Memory B cell (primary cell): Measurements from ENCODE around the gene DPP10.

ENCODE experiments used
- ATAC-seq: fragments of 150-1000 bp; cut with Tn5 transposase; 2 replicates; pipeline ENCODE4 v1.10.0; 2021; ENCODE audit warnings: low read depth, mild to moderate bottlenecking, moderate library complexity
- DNase-seq, 2 donors: peaks; one replicate each; pipeline ENCODE4 v3.0.0; 2022; ENCODE audit warnings: low spot score in 2 of 2
- H3K27ac Mint-ChIP-seq: one replicate; pipeline ENCODE4 v1.8.0; 2022; ENCODE audit warnings: mild to moderate bottlenecking, moderate library complexity, mixed read lengths
- H3K27me3 Mint-ChIP-seq: one replicate; pipeline ENCODE4 v1.8.0; 2022; ENCODE audit warnings: mixed read lengths
- H3K36me3 Mint-ChIP-seq: one replicate; pipeline ENCODE4 v1.8.0; 2022; ENCODE audit warnings: mild to moderate bottlenecking, mixed read lengths
- H3K4me1 Mint-ChIP-seq: one replicate; pipeline ENCODE4 v1.8.0; 2022; ENCODE audit warnings: mixed read lengths
- H3K4me3 Mint-ChIP-seq: one replicate; pipeline ENCODE4 v1.8.0; 2022; ENCODE audit warnings: mild to moderate bottlenecking, moderate library complexity, mixed read lengths
- H3K9me3 Mint-ChIP-seq: one replicate; pipeline ENCODE4 v1.8.0; 2022; ENCODE audit warnings: mixed read lengths

The DPP10 gene

DNA sequence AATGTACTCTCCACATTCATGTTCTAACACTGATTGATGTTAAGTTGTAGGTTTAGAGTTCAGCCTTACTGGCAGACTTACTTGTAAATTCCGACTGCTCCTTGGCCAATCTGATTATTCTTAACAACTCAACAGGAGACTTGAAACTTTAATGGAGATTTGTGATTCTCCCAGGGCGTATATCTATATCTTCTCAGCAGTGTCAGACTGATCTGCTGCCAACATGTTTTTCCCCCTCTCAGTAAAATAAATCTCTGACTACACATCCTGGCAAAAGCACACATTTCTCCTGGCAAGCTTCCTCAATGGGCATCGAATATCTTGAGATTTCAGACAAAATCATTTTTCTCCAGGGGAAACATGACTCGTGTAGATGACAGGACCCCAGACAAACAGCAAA, 1041.2 kb downstream of the DPP10 start:
- no peak for DNase-seq
- Mint-ChIP-seq H3K36me3 (no peaks in the 10 kb centered on the region), H3K4me1 (no peaks in the 10 kb centered on the region), H3K4me3 (no peak overlapping the region), H3K27ac (no peak overlapping the region), H3K27me3 (no peaks in the 10 kb centered on the region), H3K9me3 (peaks cover 1% of the 10 kb centered on the region)
- ATAC-seq = no peak

DNA sequence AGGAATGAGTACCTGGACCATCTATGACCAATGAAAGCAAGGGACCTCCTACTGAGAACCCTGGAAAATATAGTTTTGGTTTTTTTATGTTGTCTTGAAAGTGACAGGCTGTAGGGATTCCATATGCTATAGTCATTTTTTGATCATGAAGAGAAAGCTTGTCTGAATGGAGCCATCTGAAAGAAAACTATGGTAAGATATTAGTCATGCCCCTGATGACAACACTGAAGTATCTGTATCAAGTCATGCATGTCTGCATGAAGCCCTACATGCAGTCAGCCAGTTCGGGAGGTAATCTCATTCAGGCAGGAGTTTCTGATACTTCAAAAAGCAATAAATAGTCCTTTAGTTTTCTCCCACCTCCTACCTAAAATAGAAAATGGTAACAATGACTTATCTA, 1042.0 kb downstream of the DPP10 start:
- no peak for DNase-seq
- Mint-ChIP-seq H3K4me3 (no peak overlapping the region), H3K4me1 (no peaks in the 10 kb centered on the region), H3K36me3 (no peaks in the 10 kb centered on the region), H3K9me3 (peaks cover 1% of the 10 kb centered on the region), H3K27me3 (no peaks in the 10 kb centered on the region), H3K27ac (no peak overlapping the region)
- ATAC-seq = no peak

DNA sequence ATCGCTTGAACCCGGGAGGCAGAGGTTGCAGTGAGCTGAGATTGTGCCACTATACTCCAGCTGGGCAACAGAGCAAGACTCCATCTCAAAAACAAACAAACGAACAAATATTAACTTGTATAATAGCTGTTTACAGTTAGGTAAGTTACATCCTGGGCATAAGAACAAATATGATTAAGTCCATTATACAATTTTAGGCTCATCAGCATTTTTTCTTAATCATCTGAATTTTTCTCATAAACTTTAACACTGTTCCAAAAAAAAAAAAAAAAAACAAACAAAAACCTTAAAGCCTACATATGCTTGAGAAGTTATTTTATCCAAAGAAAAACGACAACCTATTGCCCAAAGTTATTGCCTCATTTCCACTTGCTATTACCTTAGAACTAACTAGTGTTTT, 1042.5 kb downstream of the DPP10 start:
- Mint-ChIP-seq H3K27ac (no peak overlapping the region), H3K4me3 (no peak overlapping the region), H3K4me1 (no peaks in the 10 kb centered on the region), H3K27me3 (no peaks in the 10 kb centered on the region), H3K9me3 (peaks cover 4% of the 10 kb centered on the region), H3K36me3 (no peaks in the 10 kb centered on the region)
- no peak for ATAC-seq
- DNase-seq = no peak

DNA sequence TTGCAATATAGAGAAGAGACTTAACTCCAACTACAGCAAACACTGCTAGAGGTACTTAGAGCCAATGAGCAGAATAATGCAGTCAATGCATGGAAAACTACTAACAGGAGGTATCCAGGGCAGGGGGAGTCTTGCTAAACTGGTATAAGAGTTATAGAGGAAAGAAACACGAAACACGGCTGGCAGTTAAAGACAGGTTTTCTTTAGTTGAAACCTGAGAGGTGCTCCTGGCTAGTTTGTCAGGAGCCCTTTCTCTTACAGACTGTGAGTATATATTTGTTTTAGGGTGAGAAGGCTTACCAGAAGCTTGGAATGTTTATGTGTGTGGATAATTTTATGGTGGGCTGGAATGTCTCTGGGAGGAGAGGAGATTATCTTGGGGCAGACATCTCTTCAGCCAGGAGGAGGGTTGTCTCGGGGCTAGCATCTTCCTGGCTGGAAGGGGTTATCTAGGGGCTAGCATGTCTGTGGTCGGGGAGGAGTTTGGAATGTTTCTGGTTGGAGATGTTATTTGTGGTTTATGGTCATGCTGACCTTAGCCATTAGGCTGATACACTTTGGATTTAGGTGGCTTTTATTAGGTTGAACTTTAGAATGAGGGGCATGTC, 1048.8 kb downstream of the DPP10 start:
- Mint-ChIP-seq H3K4me1 (no peaks in the 10 kb centered on the region), H3K4me3 (no peak overlapping the region), H3K27ac (no peak overlapping the region), H3K27me3 (no peaks in the 10 kb centered on the region), H3K36me3 (no peaks in the 10 kb centered on the region), H3K9me3 (peaks cover 3% of the 10 kb centered on the region)
- DNase-seq (no peak), ATAC-seq (no peak)

DNA sequence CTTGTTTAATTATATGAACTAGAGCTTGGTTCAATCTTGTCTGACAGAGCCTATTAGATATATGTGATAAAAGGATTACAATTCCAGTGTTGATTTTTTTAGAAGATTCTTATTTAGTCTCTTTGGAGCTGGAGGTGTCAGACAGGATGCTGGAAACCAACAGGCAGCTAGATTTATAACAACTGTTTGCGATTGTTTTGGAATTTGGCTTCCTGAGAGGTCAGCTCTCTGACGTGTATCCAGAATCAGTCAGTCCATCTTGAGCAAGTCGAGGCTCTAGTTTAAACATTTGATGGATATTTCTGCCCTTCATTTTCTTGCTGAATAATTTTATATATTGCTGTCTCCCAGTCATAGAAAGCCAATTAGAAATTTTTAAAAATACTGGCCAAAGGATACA, 1062.9 kb downstream of the DPP10 start:
- DNase-seq (no peak), ATAC-seq (no peak)
- Mint-ChIP-seq H3K27me3 (no peaks in the 10 kb centered on the region), H3K36me3 (no peaks in the 10 kb centered on the region), H3K9me3 (peaks cover 4% of the 10 kb centered on the region), H3K4me3 (no peak overlapping the region), H3K4me1 (no peaks in the 10 kb centered on the region), H3K27ac (no peak overlapping the region)

DNA sequence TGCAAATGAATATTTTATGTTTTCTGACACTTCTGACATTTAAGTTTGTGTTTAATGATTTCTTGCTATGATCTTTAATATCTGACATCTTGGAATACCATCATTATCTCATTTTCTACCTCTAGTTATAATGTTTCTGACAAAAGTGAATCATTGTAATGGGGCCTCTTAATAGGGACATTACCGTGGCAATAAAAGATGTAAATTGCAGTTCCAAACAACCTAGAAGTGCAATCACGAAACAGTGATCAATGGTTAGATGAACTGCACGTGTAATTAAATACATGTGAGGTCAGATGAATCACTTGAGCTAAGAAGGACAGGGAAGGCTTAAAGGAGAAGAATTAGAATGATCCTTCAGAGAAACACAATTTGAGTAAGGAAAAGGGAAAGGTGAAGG, 1078.3 kb downstream of the DPP10 start:
- no peak overlapping the region for H3K27ac Mint-ChIP-seq
- H3K9me3 Mint-ChIP-seq = peaks cover 5% of the 10 kb centered on the region
- DNase-seq = no peak
- no peaks in the 10 kb centered on the region for H3K4me1 Mint-ChIP-seq
- no peaks in the 10 kb centered on the region for H3K36me3 Mint-ChIP-seq
- H3K4me3 Mint-ChIP-seq = no peak overlapping the region
- ATAC-seq = no peak
- H3K27me3 Mint-ChIP-seq = no peaks in the 10 kb centered on the region

DNA sequence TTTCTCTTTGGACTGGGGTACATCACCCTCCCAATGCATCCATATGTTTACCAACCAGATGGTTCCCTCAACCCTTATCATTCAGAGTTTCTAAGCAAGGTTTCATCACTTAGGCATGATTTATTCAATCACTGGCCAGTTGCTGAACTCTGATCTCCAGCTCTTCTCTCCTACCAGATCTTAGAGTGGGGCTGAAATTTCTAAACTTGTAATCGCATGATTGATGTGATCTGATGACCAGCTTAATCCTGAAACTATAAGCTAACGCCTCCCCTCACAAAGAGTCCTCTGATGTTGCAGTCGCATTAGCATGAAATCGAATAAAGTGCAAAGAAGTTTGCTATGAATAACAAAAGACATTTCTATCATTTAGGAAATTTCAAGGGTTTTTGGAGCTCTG, 1082.0 kb downstream of the DPP10 start:
- DNase-seq = no peak
- H3K27ac Mint-ChIP-seq = no peak overlapping the region
- H3K4me3 Mint-ChIP-seq = no peak overlapping the region
- no peaks in the 10 kb centered on the region for H3K36me3 Mint-ChIP-seq
- no peaks in the 10 kb centered on the region for H3K27me3 Mint-ChIP-seq
- H3K4me1 Mint-ChIP-seq = no peaks in the 10 kb centered on the region
- no peak for ATAC-seq
- peaks cover 5% of the 10 kb centered on the region for H3K9me3 Mint-ChIP-seq

DNA sequence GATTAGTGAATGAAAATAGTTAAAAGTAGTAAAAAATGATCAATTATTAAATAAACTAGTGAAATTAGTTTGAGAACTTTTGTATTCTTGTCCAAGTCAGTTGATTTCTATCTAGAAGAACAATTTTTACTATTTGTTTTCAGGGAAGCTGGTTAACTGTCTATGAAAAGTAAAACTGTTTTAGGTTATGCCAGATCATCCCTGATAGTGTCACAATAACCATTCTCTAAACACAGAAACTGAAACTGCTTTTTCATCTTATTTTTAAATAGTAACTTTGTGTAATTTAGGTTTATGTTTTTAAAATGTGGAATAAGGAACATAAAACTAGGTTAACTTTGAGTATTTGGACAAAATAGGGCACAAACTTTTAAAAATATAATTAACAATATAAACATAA, 1087.2 kb downstream of the DPP10 start:
- H3K4me3 Mint-ChIP-seq = no peak overlapping the region
- H3K27ac Mint-ChIP-seq = no peak overlapping the region

DNA sequence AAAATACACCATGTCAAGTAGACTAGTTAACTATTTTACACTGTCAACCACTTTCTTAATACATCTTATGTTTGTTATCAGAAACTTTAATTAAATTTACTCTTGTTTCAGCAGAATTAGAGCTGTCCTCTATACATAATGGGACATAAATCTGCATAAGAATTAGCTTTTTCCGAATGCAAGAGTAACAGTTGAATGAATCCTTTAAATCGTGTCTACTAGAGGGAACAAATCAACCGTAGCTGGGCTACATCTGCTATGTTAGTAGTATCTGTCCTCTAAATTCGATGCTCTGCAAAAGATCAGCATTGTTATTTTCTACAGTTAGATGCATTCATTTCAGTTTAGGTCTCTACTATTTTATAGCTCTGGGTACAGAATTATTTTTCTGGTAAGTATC, 1090.6 kb downstream of the DPP10 start:
- Mint-ChIP-seq H3K4me1 (no peaks in the 10 kb centered on the region), H3K36me3 (no peaks in the 10 kb centered on the region), H3K4me3 (no peak overlapping the region), H3K27me3 (no peaks in the 10 kb centered on the region), H3K9me3 (peaks cover 1% of the 10 kb centered on the region), H3K27ac (no peak overlapping the region)
- DNase-seq = no peak
- ATAC-seq = no peak

More for the DNA sequence above, 1087.2 kb downstream of the DPP10 start:
- Mint-ChIP-seq H3K27me3 (no peaks in the 10 kb centered on the region), H3K36me3 (no peaks in the 10 kb centered on the region), H3K9me3 (peaks cover 2% of the 10 kb centered on the region), H3K4me1 (no peaks in the 10 kb centered on the region)
- no peak for DNase-seq
- no peak for ATAC-seq

DNA sequence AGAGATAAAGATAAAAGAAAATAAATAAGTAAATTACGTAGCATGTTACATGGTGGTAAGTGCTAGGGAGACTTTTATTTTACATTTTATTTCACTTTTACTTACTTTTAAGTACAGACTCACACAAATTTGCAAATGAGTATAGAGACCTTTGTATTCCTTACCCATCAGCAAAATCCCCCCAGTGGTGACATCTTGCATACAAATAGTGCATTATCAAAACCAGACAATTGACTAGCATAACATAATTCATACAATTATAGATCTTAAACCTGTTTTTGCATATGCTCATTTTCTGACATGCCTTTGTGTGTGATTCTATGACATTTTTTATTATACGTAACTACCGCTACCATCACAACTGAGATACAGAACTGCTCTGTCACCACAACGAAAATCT, 1099.4 kb downstream of the DPP10 start:
- no peak overlapping the region for H3K27ac Mint-ChIP-seq
- DNase-seq (no peak), ATAC-seq (no peak)
- H3K27me3 Mint-ChIP-seq = no peaks in the 10 kb centered on the region
- H3K4me1 Mint-ChIP-seq = no peaks in the 10 kb centered on the region
- peaks cover 6% of the 10 kb centered on the region for H3K9me3 Mint-ChIP-seq
- H3K36me3 Mint-ChIP-seq = no peaks in the 10 kb centered on the region
- H3K4me3 Mint-ChIP-seq = no peak overlapping the region

DNA sequence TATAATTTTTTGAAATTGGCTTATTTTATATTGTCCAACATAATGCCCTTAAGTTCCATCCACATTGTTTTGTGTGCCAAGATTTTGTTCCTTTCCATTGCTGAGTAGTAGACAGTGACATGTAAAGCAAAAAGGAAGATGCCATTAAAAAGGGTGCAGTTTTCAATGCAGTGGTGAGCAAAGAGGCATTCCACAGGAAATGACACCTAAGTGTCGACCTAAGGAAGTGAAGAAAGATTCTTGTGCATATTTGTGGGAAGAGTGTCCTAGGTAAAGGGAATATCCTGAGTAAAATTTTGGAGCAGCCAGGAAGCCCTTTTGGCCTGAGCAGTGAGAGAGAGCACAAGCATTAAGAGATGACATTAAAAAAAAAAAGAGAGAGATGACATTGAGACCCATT, 1099.9 kb downstream of the DPP10 start:
- no peak for ATAC-seq
- H3K36me3 Mint-ChIP-seq = no peaks in the 10 kb centered on the region

DNA sequence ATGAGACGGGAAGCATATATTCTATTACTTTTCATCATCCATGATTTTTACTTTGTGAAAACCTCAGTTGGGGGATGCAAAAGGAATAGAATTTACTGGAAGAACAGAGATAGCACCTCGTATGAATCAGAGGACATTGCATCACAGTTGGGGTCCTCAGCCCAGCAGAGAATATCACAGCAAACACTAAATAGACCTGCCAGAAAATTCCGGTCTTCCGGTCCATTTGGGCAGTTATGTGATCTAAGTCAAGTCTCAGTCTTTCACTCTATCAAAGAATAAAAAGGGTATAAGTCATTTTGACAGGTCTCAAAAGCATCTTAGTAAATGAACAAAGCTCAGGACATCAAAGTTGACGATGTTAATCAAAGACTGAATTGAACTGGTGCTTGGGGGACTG, 1100.6 kb downstream of the DPP10 start:
- H3K9me3 Mint-ChIP-seq = peaks cover 6% of the 10 kb centered on the region
- H3K27me3 Mint-ChIP-seq = no peaks in the 10 kb centered on the region
- H3K4me3 Mint-ChIP-seq = no peak overlapping the region
- DNase-seq (no peak), ATAC-seq (no peak)
- no peak overlapping the region for H3K27ac Mint-ChIP-seq
- no peaks in the 10 kb centered on the region for H3K36me3 Mint-ChIP-seq
- H3K4me1 Mint-ChIP-seq = no peaks in the 10 kb centered on the region

More for the DNA sequence above, 1099.9 kb downstream of the DPP10 start:
- Mint-ChIP-seq H3K9me3 (peaks cover 6% of the 10 kb centered on the region), H3K27ac (no peak overlapping the region), H3K4me3 (no peak overlapping the region), H3K4me1 (no peaks in the 10 kb centered on the region), H3K27me3 (no peaks in the 10 kb centered on the region)
- no peak for DNase-seq

DNA sequence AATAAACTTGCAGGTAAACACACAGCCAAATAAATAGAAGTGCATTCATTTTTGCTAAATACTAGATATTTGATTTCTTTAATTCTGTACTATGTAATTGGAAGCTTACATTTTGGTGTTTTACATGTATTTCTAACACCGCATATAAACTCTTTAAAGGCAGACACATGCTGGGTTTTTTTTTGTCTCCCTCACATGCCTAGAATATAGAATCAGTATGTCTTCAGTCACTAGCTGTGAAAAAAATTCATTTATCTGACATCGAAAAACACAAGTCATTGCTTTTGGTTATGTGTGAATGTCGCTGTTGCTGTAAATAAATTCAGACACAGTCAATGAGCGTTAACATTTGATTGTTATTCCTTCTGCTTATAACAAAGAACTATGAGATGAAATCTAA, 1101.0 kb downstream of the DPP10 start:
- Mint-ChIP-seq H3K4me1 (no peaks in the 10 kb centered on the region), H3K4me3 (no peak overlapping the region), H3K36me3 (no peaks in the 10 kb centered on the region), H3K27ac (no peak overlapping the region), H3K9me3 (peaks cover 6% of the 10 kb centered on the region), H3K27me3 (no peaks in the 10 kb centered on the region)
- DNase-seq (no peak), ATAC-seq (no peak)

DNA sequence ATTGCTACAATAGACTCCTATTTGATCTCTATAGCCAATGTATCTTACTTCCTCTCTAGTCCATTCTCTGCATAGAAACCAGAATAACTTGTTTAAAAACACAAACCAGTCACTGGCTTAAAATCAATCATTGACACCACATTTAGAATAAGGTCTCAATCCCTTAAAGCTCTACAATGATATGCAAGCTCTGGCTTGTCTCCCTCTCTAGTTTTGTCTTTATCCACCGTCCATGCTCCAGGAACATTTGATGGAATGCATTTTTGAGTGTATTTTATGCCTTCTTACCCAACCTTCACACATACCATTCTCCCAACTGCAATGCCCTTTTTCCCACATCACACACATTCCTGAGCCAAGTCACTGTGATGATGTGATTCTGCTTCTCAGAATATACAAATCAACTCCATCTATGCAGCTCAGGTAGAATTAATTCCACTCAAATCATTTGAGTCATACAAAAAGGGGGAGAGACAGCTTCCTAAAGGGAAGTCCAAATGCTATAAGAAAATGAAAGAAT, 1107.2 kb downstream of the DPP10 start:
- ATAC-seq = no peak
- Mint-ChIP-seq H3K4me1 (no peaks in the 10 kb centered on the region), H3K4me3 (no peak overlapping the region)

DNA sequence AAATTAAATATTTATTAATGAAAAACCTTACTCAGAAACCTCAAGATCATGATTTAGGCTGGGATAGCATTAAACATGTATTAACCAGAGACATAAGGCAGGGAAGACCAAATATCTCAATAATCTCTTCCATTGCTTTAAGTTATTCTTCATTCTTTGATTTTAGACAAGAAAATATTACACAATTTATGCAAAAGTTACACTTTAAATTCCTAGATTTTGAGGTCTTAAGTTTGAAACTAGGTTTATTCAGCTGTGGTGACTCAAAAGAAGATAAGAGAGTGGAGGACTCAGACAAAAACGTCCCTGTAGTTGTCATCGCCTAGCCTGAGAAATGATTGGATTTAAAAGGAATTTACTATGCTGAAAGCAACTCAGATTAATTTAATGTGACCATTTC, 1110.3 kb downstream of the DPP10 start:
- no peak overlapping the region for H3K4me3 Mint-ChIP-seq
- DNase-seq (no peak), ATAC-seq (no peak)
- peaks cover 6% of the 10 kb centered on the region for H3K9me3 Mint-ChIP-seq
- H3K27me3 Mint-ChIP-seq = no peaks in the 10 kb centered on the region
- no peaks in the 10 kb centered on the region for H3K4me1 Mint-ChIP-seq
- no peaks in the 10 kb centered on the region for H3K36me3 Mint-ChIP-seq
- H3K27ac Mint-ChIP-seq = no peak overlapping the region

More for the DNA sequence above, 1107.2 kb downstream of the DPP10 start:
- Mint-ChIP-seq H3K36me3 (no peaks in the 10 kb centered on the region), H3K27me3 (no peaks in the 10 kb centered on the region), H3K27ac (no peak overlapping the region), H3K9me3 (peaks cover 7% of the 10 kb centered on the region)
- DNase-seq = no peak
